ENCODE measurements around the gene HMCN1. TPM values are rescaled to one million over a fixed set of nuclear protein-coding genes. Genes with fewer than 3 reads are reported as not detected.

Gene HMCN1
- total RNA-seq, 2 donors from 2014 or later = 1.3 to 3.7 TPM

DNA sequence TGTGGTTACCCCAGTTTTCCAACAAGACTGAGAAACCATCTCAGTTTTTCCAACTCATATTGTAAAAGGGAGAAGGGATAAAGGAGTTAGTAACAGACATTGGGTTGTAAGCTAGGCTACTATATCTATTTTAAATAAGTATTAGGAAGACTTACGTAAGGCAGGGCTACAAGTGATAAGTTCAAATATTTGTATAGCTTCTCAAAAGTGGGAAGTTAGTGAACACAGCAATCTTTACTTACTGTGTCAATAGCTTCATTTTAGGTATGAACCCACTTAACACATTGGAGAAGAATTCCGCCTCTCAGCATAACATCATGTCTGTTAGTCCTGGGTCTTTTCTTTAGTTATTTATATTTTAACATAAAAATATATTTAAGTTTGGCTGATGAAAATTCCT lies 320.7 kb downstream of the HMCN1 start:
- Histone ChIP-seq H3K4me3 (no peak overlapping the region), H3K9ac (ENCODE audit: low read depth in 2 of 2, low read length in 2 of 2) (no peak overlapping the region), H3K4me1 (no peaks in the 10 kb centered on the region), H3K27me3 (no peaks in the 10 kb centered on the region), H3K9me3 (no peaks in the 10 kb centered on the region), H3K27ac (no peak overlapping the region), H3K36me3 (no peaks in the 10 kb centered on the region)
- no peak for DNase-seq
- intact Hi-C loops (cut with DNase I) = no loop called here
- TF ChIP-seq, protein P1, sequence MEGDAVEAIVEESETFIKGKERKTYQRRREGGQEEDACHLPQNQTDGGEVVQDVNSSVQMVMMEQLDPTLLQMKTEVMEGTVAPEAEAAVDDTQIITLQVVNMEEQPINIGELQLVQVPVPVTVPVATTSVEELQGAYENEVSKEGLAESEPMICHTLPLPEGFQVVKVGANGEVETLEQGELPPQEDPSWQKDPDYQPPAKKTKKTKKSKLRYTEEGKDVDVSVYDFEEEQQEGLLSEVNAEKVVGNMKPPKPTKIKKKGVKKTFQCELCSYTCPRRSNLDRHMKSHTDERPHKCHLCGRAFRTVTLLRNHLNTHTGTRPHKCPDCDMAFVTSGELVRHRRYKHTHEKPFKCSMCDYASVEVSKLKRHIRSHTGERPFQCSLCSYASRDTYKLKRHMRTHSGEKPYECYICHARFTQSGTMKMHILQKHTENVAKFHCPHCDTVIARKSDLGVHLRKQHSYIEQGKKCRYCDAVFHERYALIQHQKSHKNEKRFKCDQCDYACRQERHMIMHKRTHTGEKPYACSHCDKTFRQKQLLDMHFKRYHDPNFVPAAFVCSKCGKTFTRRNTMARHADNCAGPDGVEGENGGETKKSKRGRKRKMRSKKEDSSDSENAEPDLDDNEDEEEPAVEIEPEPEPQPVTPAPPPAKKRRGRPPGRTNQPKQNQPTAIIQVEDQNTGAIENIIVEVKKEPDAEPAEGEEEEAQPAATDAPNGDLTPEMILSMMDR (IDR thresholded peaks at IDR 0.05) = no peak

DNA sequence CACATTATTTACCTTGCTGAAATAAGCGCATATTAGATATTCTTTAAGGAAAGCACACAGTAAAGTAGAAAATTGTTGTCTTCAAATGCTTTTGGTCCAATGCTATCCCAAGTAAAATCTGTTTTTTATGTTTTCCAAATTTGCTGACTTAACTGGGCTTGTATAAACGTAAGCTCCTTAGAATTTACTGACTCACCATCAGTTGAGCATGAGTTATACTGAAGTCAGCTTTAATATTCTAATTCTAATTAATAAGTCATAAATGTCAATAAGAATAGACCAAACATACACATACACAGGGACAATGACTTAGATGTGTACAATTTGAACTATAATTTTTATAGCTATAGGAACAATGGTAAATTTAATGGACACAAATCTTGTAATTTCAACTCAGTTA lies 321.7 kb downstream of the HMCN1 start:
- Histone ChIP-seq H3K4me1 (no peaks in the 10 kb centered on the region), H3K4me3 (no peak overlapping the region), H3K9ac (ENCODE audit: low read depth in 2 of 2, low read length in 2 of 2) (no peak overlapping the region), H3K9me3 (no peaks in the 10 kb centered on the region), H3K27ac (no peak overlapping the region), H3K36me3 (no peaks in the 10 kb centered on the region), H3K27me3 (no peaks in the 10 kb centered on the region)
- TF ChIP-seq, protein P1 (IDR thresholded peaks at IDR 0.05) = no peak
- intact Hi-C loops (cut with DNase I) = no loop called here
- no peak for DNase-seq

- DNase-seq = no peak
- TF ChIP-seq, protein P1 (IDR thresholded peaks at IDR 0.05) = no peak
- Histone ChIP-seq H3K4me1 (no peaks in the 10 kb centered on the region), H3K4me3 (no peak overlapping the region), H3K9me3 (no peaks in the 10 kb centered on the region), H3K36me3 (no peaks in the 10 kb centered on the region), H3K27me3 (no peaks in the 10 kb centered on the region), H3K9ac (ENCODE audit: low read depth in 2 of 2, low read length in 2 of 2) (no peak overlapping the region), H3K27ac (no peak overlapping the region)
- intact Hi-C loops (cut with DNase I) = no loop called here
Observed at GRCh38 chr1:186057086-186057485, 322.9 kb downstream of the HMCN1 start.

DNA sequence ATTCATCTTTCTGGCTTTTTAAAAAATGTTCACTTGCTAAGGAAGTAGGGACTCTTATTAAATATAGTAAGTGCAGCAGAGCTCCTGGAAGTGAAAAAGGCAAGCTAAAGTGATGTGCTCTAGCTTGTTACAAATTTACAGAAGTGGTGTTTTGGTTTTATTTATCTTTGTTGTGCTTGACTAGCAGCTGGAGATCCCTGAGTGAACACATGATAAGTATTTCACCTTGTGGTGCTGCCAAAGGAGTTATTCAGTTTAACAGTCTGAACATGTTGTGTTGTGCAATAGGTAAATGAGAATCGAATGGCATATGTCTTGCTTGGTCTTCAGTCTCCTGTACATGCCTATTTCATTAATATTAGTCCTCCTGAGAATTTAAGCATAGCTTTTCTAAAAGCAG lies 325.1 kb downstream of the HMCN1 start:
- intact Hi-C loops (cut with DNase I) = no loop called here
- Histone ChIP-seq H3K27ac (no peak overlapping the region), H3K4me3 (no peak overlapping the region), H3K4me1 (no peaks in the 10 kb centered on the region), H3K9me3 (no peaks in the 10 kb centered on the region), H3K36me3 (no peaks in the 10 kb centered on the region), H3K9ac (ENCODE audit: low read depth in 2 of 2, low read length in 2 of 2) (no peak overlapping the region), H3K27me3 (no peaks in the 10 kb centered on the region)
- TF ChIP-seq, protein P1 (IDR thresholded peaks at IDR 0.05) = no peak
- no peak for DNase-seq

- H3K4me1 ChIP-seq = no peaks in the 10 kb centered on the region
- H3K36me3 ChIP-seq = no peaks in the 10 kb centered on the region
- H3K27ac ChIP-seq = no peak overlapping the region
- TF ChIP-seq, protein P1 (IDR thresholded peaks at IDR 0.05) = no peak
- H3K4me3 ChIP-seq = no peak overlapping the region
- H3K9me3 ChIP-seq = no peaks in the 10 kb centered on the region
- no peak for DNase-seq
- no peak overlapping the region for H3K9ac ChIP-seq (ENCODE audit: low read depth in 2 of 2, low read length in 2 of 2)
- no peaks in the 10 kb centered on the region for H3K27me3 ChIP-seq
- intact Hi-C loops (cut with DNase I) = no loop called here
Observed at GRCh38 chr1:186059752-186060151, 325.6 kb downstream of the HMCN1 start.

DNA sequence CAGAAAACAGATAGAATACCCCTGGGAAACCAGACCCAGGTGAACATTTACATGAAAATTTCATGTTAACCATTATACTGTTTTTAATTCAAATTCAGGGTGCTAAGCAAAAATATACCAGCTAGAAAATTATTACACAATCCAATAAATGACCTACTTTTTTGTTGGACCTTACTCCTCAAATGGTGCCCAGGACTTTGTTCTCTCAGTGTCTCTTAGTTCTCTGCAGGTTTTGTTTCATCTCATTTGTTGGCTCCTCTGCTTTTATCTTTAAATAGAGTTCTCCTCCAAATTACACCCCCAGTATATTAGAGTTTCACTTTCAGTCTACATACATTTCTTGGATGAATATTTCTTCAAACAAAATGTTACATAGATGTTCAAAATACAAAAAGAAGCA lies 326.0 kb downstream of the HMCN1 start:
- Histone ChIP-seq H3K27ac (no peak overlapping the region), H3K9me3 (no peaks in the 10 kb centered on the region), H3K4me1 (no peaks in the 10 kb centered on the region), H3K27me3 (no peaks in the 10 kb centered on the region), H3K36me3 (no peaks in the 10 kb centered on the region), H3K4me3 (no peak overlapping the region), H3K9ac (ENCODE audit: low read depth in 2 of 2, low read length in 2 of 2) (no peak overlapping the region)
- TF ChIP-seq, protein P1 (IDR thresholded peaks at IDR 0.05) = no peak
- DNase-seq = no peak
- intact Hi-C loops (cut with DNase I) = no loop called here

Data from colonic mucosa (tissue), 4 donors.